ENCODE data around the gene OSCP1.

GRCh38 chr1:36450270-36450918 lies at the start of gene OSCP1:
- TF ChIP-seq CTCF (IDR thresholded peaks at IDR 0.05) = no peak
- TF ChIP-seq EZH2 (IDR thresholded peaks at IDR 0.05; ENCODE audit: borderline replicate concordance, insufficient read depth, low read depth, low read length, poor library complexity, severe bottlenecking) = no peak
